Stimulated activated CD8-positive, alpha-beta memory T cell treated with anti-CD3 and anti-CD28 coated beads, Interleukin-2, amount 100 ng/mL, for 1 hour (primary cell): ENCODE measurements around the gene RBP7.

Experiments used
- DNase-seq, 2 donors: peaks; one replicate each; pipeline ENCODE4 v3.0.0-alpha.2; 2020; ENCODE audit warnings: low read depth in 2 of 2

RBP7 gene

GRCh38 chr1:10031461-10031860 lies 34.4 kb downstream of the RBP7 start:
- no peak for DNase-seq

GRCh38 chr1:10032590-10033358 lies 35.7 kb downstream of the RBP7 start, which contains the start of gene UBE4B:
UBE4B (plus strand) TSS chr1:10032958; CDS start chr1:10033671, 713 bp downstream.
- peak; percentile 95 to 98 for DNase-seq

- DNase-seq = no peak
These were observed 36.4 kb downstream of the RBP7 start for GRCh38 chr1:10033359-10033845.

- DNase-seq = no peak
These were observed 45.7 kb downstream of the RBP7 start for GRCh38 chr1:10042746-10043145.

GRCh38 chr1:10045480-10046355 lies 48.7 kb downstream of the RBP7 start:
- no peak for DNase-seq

GRCh38 chr1:10046356-10047085 lies 49.5 kb downstream of the RBP7 start:
- no peak for DNase-seq

GRCh38 chr1:10048601-10049000 lies 51.6 kb downstream of the RBP7 start:
- DNase-seq = no peak

- DNase-seq = no peak
These were observed 53.6 kb downstream of the RBP7 start for GRCh38 chr1:10050611-10051010.

GRCh38 chr1:10051656-10052055 lies 54.6 kb downstream of the RBP7 start:
- no peak for DNase-seq

GRCh38 chr1:10052347-10052746 lies 55.3 kb downstream of the RBP7 start:
- no peak for DNase-seq

- DNase-seq = no peak
These were observed 57.4 kb downstream of the RBP7 start for GRCh38 chr1:10054465-10054864.

GRCh38 chr1:10056599-10056987 lies 59.6 kb downstream of the RBP7 start:
- DNase-seq = no peak

- DNase-seq = no peak
These were observed 60.3 kb downstream of the RBP7 start for GRCh38 chr1:10057343-10057742.

GRCh38 chr1:10057796-10058195 lies 60.8 kb downstream of the RBP7 start:
- DNase-seq = no peak

GRCh38 chr1:10059342-10059718 lies 62.3 kb downstream of the RBP7 start:
- no peak for DNase-seq

- no peak for DNase-seq
These were observed 63.5 kb downstream of the RBP7 start for GRCh38 chr1:10060311-10061100.

GRCh38 chr1:10061276-10061675 lies 64.2 kb downstream of the RBP7 start:
- DNase-seq = no peak

GRCh38 chr1:10063878-10064277 lies 66.8 kb downstream of the RBP7 start:
- no peak for DNase-seq

- no peak for DNase-seq
These were observed 67.7 kb downstream of the RBP7 start for GRCh38 chr1:10064416-10065343.

GRCh38 chr1:10065344-10065685 lies 68.3 kb downstream of the RBP7 start:
- no peak for DNase-seq
